ENCODE data around the gene FGF11.

Gene FGF11

DNA sequence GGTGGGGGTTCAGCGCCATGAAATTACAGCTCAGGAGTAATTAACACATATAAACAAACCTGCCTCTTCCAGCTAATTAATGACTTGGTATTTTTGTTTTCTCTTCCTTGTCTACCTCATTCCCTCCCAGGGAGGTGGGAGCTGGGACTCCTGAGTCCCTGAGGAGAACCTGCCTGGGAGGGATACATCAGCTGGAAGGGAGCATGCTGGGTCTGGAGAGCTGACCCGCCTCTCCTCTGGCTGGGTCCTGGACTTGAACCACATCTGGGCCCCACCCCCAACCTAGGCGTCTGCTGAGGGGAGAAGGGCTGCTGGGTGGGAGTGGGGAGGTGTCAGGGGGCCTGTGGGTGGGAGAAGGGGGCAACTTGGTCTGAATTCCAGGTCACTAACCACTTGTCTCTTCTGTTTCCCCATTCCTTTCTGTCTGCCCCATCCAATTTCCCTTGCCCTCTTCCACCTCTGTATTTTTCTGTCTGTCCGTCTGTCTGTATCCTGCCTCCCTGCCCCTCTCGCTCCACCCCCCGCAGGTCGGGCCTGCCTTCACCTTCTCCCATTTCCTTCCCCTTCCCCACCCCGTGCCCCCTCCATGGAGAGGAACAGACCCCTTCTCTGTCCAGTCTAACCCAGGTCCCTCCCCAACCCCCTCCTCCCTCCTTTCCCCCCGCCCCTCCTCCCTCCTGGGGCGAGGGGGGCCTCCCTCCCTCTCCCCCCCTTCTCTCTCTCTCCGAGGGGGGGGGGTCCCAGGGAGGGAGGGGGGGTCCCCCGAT lies 31.6 kb upstream of the FGF11 start, which contains the start of gene NLGN2:
TSS of gene NLGN2 (plus strand) at position 361 of the 767 bp plus-strand sequence. CDS start 411 bp downstream, outside the sequence.
- H3K4me3 ChIP-seq (ENCODE audit: low read length) = no peak within 1 kb of the TSS
- no peak for DNase-seq (ENCODE audit: low read depth, low spot score)

DNA sequence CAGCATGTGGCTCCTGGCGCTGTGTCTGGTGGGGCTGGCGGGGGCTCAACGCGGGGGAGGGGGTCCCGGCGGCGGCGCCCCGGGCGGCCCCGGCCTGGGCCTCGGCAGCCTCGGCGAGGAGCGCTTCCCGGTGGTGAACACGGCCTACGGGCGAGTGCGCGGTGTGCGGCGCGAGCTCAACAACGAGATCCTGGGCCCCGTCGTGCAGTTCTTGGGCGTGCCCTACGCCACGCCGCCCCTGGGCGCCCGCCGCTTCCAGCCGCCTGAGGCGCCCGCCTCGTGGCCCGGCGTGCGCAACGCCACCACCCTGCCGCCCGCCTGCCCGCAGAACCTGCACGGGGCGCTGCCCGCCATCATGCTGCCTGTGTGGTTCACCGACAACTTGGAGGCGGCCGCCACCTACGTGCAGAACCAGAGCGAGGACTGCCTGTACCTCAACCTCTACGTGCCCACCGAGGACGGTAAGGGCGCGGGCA lies 31.0 kb upstream of the FGF11 start:
- DNase-seq (ENCODE audit: low read depth, low spot score) = no peak
- no peak overlapping the region for H3K4me3 ChIP-seq (ENCODE audit: low read length)

DNA sequence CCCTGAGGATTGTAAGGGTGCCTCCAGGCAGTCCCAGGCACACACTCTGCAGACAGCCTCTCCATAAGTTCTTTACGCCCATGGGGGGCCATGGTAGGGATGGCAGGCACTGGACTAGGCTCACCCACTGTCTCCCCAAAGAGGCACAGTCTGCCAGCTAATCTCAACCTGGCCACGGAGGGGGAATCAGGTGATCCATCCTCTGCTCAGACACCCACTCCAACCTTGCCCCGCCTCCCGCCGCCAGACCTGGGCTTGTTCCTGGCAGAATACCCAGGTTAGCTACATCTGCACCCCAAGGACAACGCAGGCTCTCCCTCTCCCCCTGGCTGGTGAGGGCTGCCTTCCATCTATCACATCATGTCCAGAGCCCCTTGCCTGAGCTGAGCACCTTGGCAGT lies 30.4 kb upstream of the FGF11 start:
- H3K4me3 ChIP-seq (ENCODE audit: low read length) = no peak overlapping the region
- DNase-seq (ENCODE audit: low read depth, low spot score) = no peak

DNA sequence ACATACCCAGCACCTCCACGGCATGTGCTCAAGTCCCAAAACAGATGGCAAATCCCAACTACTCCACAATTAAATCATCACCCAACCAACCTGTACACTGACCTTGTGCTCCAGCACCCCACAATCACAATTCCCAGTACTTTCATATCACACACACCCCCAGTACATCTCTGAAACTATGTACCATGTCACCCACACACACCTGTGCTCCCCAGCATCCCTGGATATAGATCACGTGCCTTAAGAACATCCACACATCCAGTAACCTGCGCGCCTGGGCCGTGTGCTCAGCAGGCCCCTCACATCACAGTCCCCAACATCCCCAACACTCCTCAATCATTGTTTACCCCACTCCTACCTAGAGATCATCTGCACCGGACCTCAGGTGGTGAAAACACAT lies 29.6 kb upstream of the FGF11 start:
- no peak for DNase-seq (ENCODE audit: low read depth, low spot score)
- no peak overlapping the region for H3K4me3 ChIP-seq (ENCODE audit: low read length)

DNA sequence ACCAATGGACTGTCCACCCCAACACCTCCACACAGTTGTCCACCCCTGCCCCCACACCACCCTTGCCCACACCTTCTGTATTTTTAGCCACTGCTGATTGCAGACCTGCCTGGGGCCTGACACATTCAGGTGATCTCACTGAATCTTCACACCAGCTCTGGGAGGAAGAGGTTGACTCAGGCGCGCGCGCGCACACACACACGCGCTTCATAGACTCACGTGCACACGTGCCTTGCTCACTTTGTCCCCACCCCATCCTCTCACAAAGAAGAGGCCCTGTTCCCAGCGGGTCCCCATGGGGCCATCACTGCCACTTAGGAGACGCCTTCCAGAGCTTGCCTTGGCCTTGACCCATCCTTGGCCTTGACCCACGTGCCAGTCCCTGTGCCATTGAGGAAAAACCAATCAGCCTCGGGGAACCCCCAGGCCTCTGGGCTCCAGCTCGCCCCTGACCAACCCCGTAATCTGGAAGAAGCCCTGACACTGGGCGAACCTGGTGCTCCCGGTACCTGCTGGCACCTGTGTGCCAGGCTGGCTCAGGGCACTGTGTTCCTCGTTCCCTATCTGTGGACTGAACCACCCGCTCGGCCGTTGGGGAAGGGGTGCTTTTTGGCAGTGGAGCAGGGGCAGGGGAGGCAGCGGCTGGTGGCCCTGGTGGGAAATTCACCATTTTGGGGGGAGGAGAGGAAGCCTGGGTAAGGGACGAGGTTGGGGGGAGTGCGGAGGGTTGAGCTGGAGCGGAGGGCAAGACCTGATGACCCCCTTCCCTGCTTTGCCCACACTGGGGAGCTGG lies 28.5 kb upstream of the FGF11 start:
- no peak overlapping the region for H3K4me3 ChIP-seq (ENCODE audit: low read length)
- DNase-seq (ENCODE audit: low read depth, low spot score) = no peak

DNA sequence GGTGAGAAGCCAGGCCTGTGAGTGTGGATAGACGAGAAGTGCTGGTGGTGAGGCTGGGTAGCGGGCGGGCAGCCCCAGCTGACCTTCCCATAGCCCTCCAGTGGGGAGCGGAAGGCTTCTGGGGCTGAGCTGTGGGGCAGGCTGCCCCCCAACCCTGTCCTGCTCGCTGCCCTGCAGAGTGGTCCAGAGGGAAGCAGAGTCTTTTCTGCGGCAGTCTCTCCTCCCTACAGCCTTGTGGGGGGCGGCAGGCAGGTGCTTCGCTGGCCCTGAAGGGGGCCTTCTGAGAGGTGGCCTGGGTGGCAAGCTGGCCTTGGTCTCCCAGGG lies 27.9 kb upstream of the FGF11 start:
- DNase-seq (ENCODE audit: low read depth, low spot score) = no peak
- no peak overlapping the region for H3K4me3 ChIP-seq (ENCODE audit: low read length)

DNA sequence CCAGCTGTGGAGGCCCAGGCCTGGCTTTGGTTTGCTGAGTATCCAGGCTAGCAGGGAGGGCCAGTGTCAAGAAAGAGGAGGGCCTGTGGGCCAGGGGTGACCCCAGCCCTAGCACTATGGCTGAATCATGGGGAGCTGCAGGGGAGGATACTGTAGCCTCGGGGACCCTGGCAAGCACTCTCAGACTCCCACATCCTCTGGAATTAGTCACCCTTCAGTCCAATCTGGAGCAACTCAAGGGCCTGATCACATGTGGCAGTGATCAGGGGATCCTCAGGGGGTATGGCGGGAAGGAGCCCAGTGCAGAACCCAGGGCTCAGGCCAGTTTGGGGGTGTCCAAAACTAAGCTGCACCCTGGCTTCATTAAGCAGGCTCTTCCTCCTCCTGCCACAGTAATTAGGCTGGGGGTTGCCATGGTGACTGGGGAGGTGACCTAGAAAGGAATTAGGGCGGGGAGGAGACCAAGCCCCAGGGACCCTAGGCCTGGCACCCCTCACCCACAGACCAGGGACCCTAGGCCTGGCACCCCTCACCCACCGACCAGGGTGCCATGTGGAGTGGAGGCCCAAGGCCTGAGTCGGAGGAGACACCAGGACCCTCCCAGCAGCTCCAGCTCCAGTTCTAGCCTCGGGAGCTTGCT lies 25.8 kb upstream of the FGF11 start:
- no peak overlapping the region for H3K4me3 ChIP-seq (ENCODE audit: low read length)
- DNase-seq (ENCODE audit: low read depth, low spot score) = no peak

DNA sequence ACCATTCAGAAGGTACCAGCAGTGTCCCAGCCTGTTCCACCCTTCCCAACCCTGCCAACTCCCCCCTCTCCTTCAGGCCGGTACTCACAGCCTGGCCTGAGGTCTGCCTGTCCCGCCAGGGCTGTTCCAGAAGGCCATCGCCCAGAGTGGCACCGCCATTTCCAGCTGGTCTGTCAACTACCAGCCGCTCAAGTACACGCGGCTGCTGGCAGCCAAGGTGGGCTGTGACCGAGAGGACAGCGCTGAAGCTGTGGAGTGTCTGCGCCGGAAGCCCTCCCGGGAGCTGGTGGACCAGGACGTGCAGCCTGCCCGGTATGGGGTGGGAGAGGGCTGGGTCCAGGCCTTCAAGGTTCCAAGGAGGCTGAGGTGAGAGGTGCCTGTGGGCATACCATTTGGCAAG lies 24.5 kb upstream of the FGF11 start:
- H3K4me3 ChIP-seq (ENCODE audit: low read length) = no peak overlapping the region
- no peak for DNase-seq (ENCODE audit: low read depth, low spot score)

DNA sequence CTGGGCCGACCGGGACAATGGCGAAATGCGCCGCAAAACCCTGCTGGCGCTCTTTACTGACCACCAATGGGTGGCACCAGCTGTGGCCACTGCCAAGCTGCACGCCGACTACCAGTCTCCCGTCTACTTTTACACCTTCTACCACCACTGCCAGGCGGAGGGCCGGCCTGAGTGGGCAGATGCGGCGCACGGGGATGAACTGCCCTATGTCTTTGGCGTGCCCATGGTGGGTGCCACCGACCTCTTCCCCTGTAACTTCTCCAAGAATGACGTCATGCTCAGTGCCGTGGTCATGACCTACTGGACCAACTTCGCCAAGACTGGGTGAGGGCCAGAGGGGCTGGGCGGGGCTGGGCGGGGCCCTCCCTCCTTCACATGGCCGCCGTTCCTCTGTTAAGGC lies 23.5 kb upstream of the FGF11 start:
- no peak for DNase-seq (ENCODE audit: low read depth, low spot score)
- no peak overlapping the region for H3K4me3 ChIP-seq (ENCODE audit: low read length)

DNA sequence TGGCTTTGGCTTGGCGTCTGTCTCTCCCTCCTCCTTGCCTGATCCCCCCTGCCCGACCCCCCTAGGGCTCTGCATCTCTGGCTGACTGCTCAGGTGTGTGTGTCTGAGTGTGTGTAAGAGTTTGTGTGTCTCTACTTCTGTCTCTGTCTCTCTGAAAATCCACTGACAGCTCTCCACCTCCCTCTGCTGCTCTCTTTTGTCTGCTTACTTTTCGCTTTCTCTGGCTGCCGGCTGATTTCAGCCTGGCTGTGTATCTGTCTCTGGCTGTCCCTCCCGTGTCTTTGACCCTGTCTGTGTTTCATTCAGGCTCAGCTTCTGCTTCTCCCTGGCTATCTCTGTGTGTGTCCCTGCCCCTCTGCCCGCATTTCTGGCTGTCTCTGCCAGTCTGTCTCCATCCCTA lies 23.0 kb upstream of the FGF11 start:
- no peak for DNase-seq (ENCODE audit: low read depth, low spot score)
- no peak overlapping the region for H3K4me3 ChIP-seq (ENCODE audit: low read length)

DNA sequence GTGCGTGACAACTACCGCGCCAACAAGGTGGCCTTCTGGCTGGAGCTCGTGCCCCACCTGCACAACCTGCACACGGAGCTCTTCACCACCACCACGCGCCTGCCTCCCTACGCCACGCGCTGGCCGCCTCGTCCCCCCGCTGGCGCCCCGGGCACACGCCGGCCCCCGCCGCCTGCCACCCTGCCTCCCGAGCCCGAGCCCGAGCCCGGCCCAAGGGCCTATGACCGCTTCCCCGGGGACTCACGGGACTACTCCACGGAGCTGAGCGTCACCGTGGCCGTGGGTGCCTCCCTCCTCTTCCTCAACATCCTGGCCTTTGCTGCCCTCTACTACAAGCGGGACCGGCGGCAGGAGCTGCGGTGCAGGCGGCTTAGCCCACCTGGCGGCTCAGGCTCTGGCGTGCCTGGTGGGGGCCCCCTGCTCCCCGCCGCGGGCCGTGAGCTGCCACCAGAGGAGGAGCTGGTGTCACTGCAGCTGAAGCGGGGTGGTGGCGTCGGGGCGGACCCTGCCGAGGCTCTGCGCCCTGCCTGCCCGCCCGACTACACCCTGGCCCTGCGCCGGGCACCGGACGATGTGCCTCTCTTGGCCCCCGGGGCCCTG lies 22.2 kb upstream of the FGF11 start:
- DNase-seq (ENCODE audit: low read depth, low spot score) = no peak
- no peak overlapping the region for H3K4me3 ChIP-seq (ENCODE audit: low read length)

DNA sequence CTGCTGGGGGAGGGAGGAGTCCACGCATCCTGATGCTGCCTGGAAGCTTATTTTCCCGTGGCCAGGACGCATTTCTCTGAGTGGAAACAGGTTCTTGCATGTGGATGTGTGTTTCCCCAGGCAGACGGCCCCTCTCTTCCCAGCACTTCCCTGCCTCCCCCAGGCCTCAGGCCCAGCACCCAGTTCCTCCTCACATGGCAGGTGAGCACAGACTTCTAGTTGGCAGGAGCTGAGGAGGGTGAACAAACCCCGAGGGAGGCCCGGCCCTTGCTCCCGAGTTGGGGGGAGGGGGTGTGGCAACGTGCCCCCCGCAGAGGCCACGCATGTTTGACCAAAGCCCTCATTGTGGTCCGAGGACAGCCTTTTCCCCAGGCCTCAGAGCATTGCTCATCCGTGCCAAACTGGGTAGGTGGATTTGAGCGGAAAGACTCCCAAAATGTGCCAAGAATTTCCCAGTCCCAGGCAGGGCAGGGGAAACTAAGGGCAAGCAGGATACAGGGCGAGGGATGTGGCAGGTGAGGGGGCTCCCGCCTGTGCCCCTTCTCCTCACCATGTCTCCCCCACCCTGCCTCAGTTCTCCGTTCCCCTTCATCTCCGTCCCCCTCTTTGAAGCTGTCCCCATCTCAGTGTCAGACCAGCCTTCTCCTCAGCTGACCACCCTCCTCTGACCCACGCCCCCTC lies 20.7 kb upstream of the FGF11 start:
- DNase-seq (ENCODE audit: low read depth, low spot score) = no peak
- no peak overlapping the region for H3K4me3 ChIP-seq (ENCODE audit: low read length)

DNA sequence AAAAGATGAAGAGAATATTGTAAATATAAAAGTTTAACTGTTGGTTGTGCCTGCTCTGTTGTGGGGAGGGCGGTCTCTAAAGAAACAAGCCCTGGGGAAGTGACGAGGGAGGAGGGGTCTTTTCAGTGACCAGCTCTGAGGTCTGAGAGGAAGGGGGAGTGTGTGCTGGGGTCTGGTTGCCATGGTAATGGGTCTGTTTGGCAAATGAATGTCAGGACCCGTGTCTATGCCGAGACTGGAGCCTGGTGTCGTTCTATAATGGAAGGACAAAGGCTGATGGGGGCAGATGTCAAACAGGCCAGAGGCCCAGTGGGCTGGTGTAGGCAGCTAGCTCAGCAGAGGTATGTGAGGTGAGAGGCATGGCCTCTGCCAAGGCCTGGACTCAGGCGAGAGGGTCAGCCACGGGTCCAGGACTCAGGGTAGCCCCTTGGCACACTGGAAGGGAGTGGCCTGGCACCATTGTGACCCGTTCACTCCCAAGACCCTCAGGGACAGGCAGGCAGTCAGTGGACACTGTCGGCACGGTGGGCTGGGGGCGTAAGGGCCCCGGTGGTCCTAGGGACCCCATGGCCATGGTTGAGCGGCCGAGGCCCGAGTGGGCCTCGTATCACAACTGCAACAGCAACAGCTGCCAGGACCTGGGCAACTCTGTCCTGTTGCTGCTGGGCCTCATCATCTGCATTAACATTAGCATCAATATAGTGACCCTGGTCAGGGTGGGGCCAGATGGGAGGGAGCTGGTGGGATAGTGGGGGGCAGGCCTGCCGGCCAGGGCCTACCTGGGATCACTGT lies 19.3 kb upstream of the FGF11 start, which contains the start of gene SPEM1:
TSS of gene SPEM1 (plus strand) at position 506 of the 792 bp plus-strand sequence. CDS start at position 567, 61 bp downstream.
- H3K4me3 ChIP-seq (ENCODE audit: low read length) = no peak within 1 kb of the TSS
- DNase-seq (ENCODE audit: low read depth, low spot score) = no peak

DNA sequence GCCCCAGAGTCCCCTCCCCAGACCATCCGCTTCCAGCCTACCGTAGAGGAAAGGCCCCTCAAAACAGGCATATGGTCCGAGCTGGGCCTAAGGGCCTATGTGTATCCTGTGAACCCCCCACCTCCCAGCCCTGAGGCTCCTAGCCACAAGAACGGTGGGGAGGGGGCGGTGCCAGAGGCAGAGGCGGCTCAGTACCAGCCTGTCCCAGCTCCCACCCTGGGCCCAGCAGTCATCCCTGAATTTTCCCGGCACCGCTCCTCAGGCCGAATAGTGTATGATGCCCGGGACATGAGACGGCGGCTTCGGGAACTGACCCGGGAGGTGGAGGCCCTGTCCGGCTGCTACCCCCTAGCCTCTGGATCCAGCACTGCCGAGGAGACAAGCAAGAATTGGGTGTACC lies 18.1 kb upstream of the FGF11 start:
- H3K4me3 ChIP-seq (ENCODE audit: low read length) = no peak overlapping the region
- no peak for DNase-seq (ENCODE audit: low read depth, low spot score)

DNA sequence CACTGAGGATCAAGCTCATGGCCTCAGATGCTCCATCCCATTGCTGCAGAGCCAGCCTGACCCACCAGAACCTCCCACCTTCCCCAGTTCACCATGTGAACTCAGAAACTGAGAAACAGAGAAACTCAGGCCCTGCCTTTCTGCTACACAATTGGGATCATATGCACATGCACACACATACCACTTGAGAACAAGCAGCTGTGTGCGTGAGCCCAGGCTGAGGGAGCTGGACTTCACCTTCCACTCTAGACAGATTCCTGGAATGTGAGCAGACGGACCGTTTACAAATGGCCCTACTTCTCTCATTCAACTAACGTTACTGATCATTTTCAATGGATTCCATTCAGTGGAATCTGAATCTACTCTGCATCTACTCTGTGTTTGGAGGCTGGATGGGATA lies 15.6 kb upstream of the FGF11 start:
- no peak for DNase-seq (ENCODE audit: low read depth, low spot score)
- H3K4me3 ChIP-seq (ENCODE audit: low read length) = no peak overlapping the region

DNA sequence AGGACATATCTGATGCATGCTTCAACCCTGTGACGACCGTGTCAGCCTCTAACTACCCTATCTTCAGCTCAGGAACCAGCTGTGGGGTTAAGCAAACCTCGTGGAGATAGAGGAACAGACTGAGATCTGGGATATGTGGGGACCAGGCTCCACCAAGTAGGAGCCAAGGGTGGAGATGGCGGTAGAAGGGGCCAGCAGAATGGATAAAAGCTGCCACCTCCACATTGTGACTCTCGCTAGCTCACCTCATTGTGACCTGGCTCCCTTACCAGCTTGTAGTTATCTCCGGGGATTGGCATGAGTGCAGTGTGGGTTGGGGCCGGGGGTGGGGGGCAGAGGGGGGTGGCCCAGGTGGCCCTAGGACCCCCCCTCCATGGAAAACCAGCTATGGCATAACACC lies 14.0 kb upstream of the FGF11 start, which contains the start of gene SPEM2:
TSS of gene SPEM2 (plus strand) at position 301 of the 400 bp plus-strand sequence. CDS start at position 374, 73 bp downstream.
- H3K4me3 ChIP-seq (ENCODE audit: low read length) = no peak within 1 kb of the TSS
- DNase-seq (ENCODE audit: low read depth, low spot score) = no peak

DNA sequence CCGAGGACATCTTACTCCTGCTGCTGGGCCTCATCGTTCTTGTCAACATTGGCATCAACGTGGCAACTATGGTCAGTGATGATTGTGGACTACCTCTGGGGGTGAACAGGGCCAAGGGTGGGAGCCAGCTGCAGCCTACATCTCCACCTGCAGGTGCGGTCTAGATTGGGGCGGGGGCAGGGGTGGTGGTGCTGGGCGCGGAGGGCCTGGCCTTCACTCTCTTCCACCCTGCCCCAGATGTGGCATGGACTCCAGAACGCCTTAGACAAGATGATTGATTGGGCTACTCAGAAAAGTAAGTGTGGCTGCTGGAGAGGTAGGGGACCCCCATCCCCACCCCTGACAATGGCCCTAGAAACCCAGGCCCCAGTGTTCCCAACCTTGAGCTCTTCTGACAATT lies 13.6 kb upstream of the FGF11 start:
- no peak for DNase-seq (ENCODE audit: low read depth, low spot score)
- no peak overlapping the region for H3K4me3 ChIP-seq (ENCODE audit: low read length)

DNA sequence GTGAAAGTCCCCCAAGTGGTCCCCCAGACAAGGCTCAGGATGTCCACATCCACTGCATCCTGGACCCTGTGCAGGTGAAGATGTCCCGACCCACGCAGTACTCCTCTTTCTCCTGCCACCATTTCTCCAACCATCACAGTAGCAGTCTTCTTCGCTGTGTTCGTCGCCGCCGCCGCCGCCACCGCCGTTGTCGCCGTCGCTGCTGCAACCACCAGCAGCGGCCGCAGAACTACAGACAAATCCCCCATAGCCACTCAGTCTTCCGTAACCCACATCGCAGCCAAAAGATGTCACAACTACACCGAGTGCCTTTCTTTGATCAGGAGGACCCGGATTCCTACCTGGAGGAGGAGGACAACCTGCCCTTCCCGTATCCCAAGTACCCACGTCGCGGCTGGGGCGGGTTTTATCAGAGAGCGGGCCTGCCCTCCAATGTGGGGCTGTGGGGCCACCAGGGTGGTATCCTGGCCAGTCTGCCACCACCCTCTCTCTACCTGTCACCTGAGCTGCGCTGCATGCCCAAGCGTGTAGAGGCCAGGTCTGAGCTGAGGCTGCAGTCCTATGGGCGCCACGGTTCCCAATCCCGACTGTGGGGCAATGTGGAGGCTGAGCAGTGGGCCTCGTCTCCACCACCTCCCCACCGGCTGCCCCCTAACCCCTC lies 13.0 kb upstream of the FGF11 start:
- no peak for DNase-seq (ENCODE audit: low read depth, low spot score)
- no peak overlapping the region for H3K4me3 ChIP-seq (ENCODE audit: low read length)
